Stimulated activated CD4-positive, alpha-beta T cell treated with anti-CD3 and anti-CD28 coated beads, Interleukin-2, amount 100 ng/mL, for 24 hours (primary cell): ENCODE results near the gene KAZALD1.

Experiments used
- DNase-seq, 2 donors: peaks; one replicate each; pipeline ENCODE4 v3.0.0-alpha.2; 2020

The KAZALD1 gene

GRCh38 chr10:101069441-101069840 is 7.7 kb downstream of the KAZALD1 start:
- no peak for DNase-seq

GRCh38 chr10:101070098-101070497 is 8.3 kb downstream of the KAZALD1 start:
- DNase-seq: no peak

- DNase-seq: peak in 1 of 2 donors; percentile 46
Measured at GRCh38 chr10:101071267-101071884, 9.6 kb downstream of the KAZALD1 start.

GRCh38 chr10:101071885-101072433 is 10.2 kb downstream of the KAZALD1 start:
- no peak for DNase-seq

- DNase-seq: no peak
Measured at GRCh38 chr10:101072923-101073322, 11.1 kb downstream of the KAZALD1 start.

GRCh38 chr10:101073631-101074030 is 11.8 kb downstream of the KAZALD1 start:
- DNase-seq: no peak

- DNase-seq: no peak
Measured at GRCh38 chr10:101075775-101076174, 14.0 kb downstream of the KAZALD1 start.

- DNase-seq: no peak
Measured at GRCh38 chr10:101076630-101077029, 14.8 kb downstream of the KAZALD1 start.

- no peak for DNase-seq
Measured at GRCh38 chr10:101079874-101080273, 18.1 kb downstream of the KAZALD1 start.

- no peak for DNase-seq
Measured at GRCh38 chr10:101080933-101081931, 19.4 kb downstream of the KAZALD1 start.

- no peak for DNase-seq
Measured at GRCh38 chr10:101085846-101086245, 24.1 kb downstream of the KAZALD1 start.

- DNase-seq: no peak
Measured at GRCh38 chr10:101087376-101087775, 25.6 kb downstream of the KAZALD1 start.

- no peak for DNase-seq
Measured at GRCh38 chr10:101087965-101088364, 26.2 kb downstream of the KAZALD1 start.

GRCh38 chr10:101089520-101090299 is 27.9 kb downstream of the KAZALD1 start:
- no peak for DNase-seq

GRCh38 chr10:101090597-101090996 is 28.8 kb downstream of the KAZALD1 start:
- no peak for DNase-seq

- no peak for DNase-seq
Measured at GRCh38 chr10:101091546-101092290, 29.9 kb downstream of the KAZALD1 start.

GRCh38 chr10:101092881-101093354 is 31.1 kb downstream of the KAZALD1 start:
- no peak for DNase-seq

- DNase-seq: no peak
Measured at GRCh38 chr10:101094121-101094879, 32.5 kb downstream of the KAZALD1 start.

- no peak for DNase-seq
Measured at GRCh38 chr10:101095004-101095403, 33.2 kb downstream of the KAZALD1 start.

GRCh38 chr10:101095550-101096213 is 33.9 kb downstream of the KAZALD1 start:
- DNase-seq: peak; percentile 79 to 84

- no peak for DNase-seq
Measured at GRCh38 chr10:101096378-101096777, 34.6 kb downstream of the KAZALD1 start.
